ENCODE results near the gene SEPTIN10.

GRCh38 chr2:109494351-109494750 is 119.4 kb downstream of the SEPTIN10 start:
- no peak for TF ChIP-seq CTCF (IDR thresholded peaks at IDR 0.05; ENCODE audit: poor library complexity, severe bottlenecking)
- TF ChIP-seq TAF1 (IDR thresholded peaks at IDR 0.05; ENCODE audit: low read depth), result no peak
